Measurements from ENCODE around the gene ADCK2. TPM values are rescaled to one million over a fixed set of nuclear protein-coding genes. Genes with fewer than 3 reads are reported as not detected.
"Not testable (repeated sequence)": the region's sequence is repeated elsewhere in the genome, so short reads cannot be mapped to it uniquely, and the experiment has no call there.

The ADCK2 gene
- total and polyA plus RNA-seq, 4 donors: 3.2 to 15.4 (median 11.1) TPM

GRCh38 chr7:140738280-140738679 lies 65.5 kb downstream of the ADCK2 start:
- H3K4me3 ChIP-seq (ENCODE audit: low read depth in 1 of 3, low read length in 3 of 3): no peak overlapping the region
- TF ChIP-seq TAF1 (conservative IDR thresholded peaks at IDR 0.05) (no peak), FOXA1 (IDR thresholded peaks at IDR 0.05) (no peak), HNF4A (conservative IDR thresholded peaks at IDR 0.05) (no peak), EGR1 (IDR thresholded peaks at IDR 0.05; ENCODE audit: low read depth in 2 of 2) (no peak), CTCF (IDR thresholded peaks at IDR 0.05; ENCODE audit: low read depth, low read length, missing input control) (no peak), RAD21 (IDR thresholded peaks at IDR 0.05) (no peak), FOXA2 (IDR thresholded peaks at IDR 0.05) (no peak), ZBTB33 (IDR thresholded peaks at IDR 0.05) (no peak), MAX (IDR thresholded peaks at IDR 0.05) (no peak), ATF3 (IDR thresholded peaks at IDR 0.05) (no peak), HNF4G (IDR thresholded peaks at IDR 0.05) (no peak), RXRA (IDR thresholded peaks at IDR 0.05) (no peak), GABPA (IDR thresholded peaks at IDR 0.05 in 1 of 2, conservative IDR thresholded peaks at IDR 0.05 in 1 of 2) (no peak), REST (IDR thresholded peaks at IDR 0.05) (no peak), SP1 (IDR thresholded peaks at IDR 0.05) (no peak), JUND (IDR thresholded peaks at IDR 0.05) (no peak)
- H3K27ac ChIP-seq (ENCODE audit: low read depth in 1 of 2, low read length in 2 of 2): no peak overlapping the region
- DNase-seq (ENCODE audit: low spot score): no peak
- H3K4me1 ChIP-seq (ENCODE audit: control insufficient read depth in 4 of 4, insufficient read depth in 4 of 4, low read length in 3 of 4): no peaks in the 10 kb centered on the region
- H3K27me3 ChIP-seq (ENCODE audit: control insufficient read depth in 4 of 4, insufficient read depth in 4 of 4, low read length in 3 of 4): no peaks in the 10 kb centered on the region
- H3K36me3 ChIP-seq (ENCODE audit: control insufficient read depth in 4 of 4, insufficient read depth in 3 of 4, low read depth in 1 of 4, low read length in 3 of 4): peaks cover 2 to 14% (median 4%) of the 10 kb centered on the region in 4 donors
- H3K9ac ChIP-seq (ENCODE audit: low read depth in 1 of 2, low read length in 2 of 2): no peak overlapping the region
- no peaks in the 10 kb centered on the region for H3K9me3 ChIP-seq (ENCODE audit: control insufficient read depth in 4 of 4, low read length in 3 of 4)

GRCh38 chr7:140743255-140743654 lies 70.5 kb downstream of the ADCK2 start:
- H3K4me1 ChIP-seq (ENCODE audit: control insufficient read depth in 4 of 4, insufficient read depth in 4 of 4, low read length in 3 of 4); H3K9ac ChIP-seq (ENCODE audit: low read depth in 1 of 2, low read length in 2 of 2); H3K4me3 ChIP-seq (ENCODE audit: low read depth in 1 of 3, low read length in 3 of 3); H3K9me3 ChIP-seq (ENCODE audit: control insufficient read depth in 4 of 4, low read length in 3 of 4); DNase-seq (ENCODE audit: low spot score); H3K27ac ChIP-seq (ENCODE audit: low read depth in 1 of 2, low read length in 2 of 2); H3K36me3 ChIP-seq (ENCODE audit: control insufficient read depth in 4 of 4, insufficient read depth in 3 of 4, low read depth in 1 of 4, low read length in 3 of 4); H3K27me3 ChIP-seq (ENCODE audit: control insufficient read depth in 4 of 4, insufficient read depth in 4 of 4, low read length in 3 of 4): not testable (repeated sequence)
- 89% methylated on average over 2 of the region's 4 CpGs for WGBS

Measured in liver (tissue), 9 donors.